GM23338 (cell line): ENCODE data around the gene C5orf47. TPM values are rescaled to one million over a fixed set of nuclear protein-coding genes. Genes with fewer than 3 reads are reported as not detected.

Experiments
- ATAC-seq: fragments of 200-7000 bp; cut with Tn5 transposase; 3 replicates; pipeline ENCODE4 v1.9.1; 2020
- DNase-seq: peaks from one replicate; pipeline ENCODE4 v3.0.0-alpha.2; 2015; ENCODE audit warnings: low spot score
- H2AFZ ChIP-seq: fragments of 200-600 bp; sonication (generic); 2 replicates; pipeline ENCODE4 v1.8.0; 2016; ENCODE audit warnings: antibody characterized with exemption, mild to moderate bottlenecking, moderate library complexity
- H3F3A ChIP-seq: fragments of 200-600 bp; sonication (generic); replicated peaks from 2 replicates; pipeline ENCODE4 v1.8.0; 2017; ENCODE audit warnings: antibody characterized with exemption, mixed run types, low read depth
- H3K27ac ChIP-seq: fragments of 200-600 bp; sonication (generic); 2 replicates; pipeline ENCODE4 v1.6.1; 2016; ENCODE audit warnings: low read depth
- H3K27me3 ChIP-seq: fragments of 200-600 bp; sonication (generic); 2 replicates; pipeline ENCODE4 v1.8.0; 2016; ENCODE audit warnings: mild to moderate bottlenecking, mixed run types, moderate library complexity; ENCODE audit not compliant: insufficient read depth
- H3K36me3 ChIP-seq: fragments of 200-600 bp; sonication (generic); 2 replicates; pipeline ENCODE4 v1.8.0; 2016; ENCODE audit warnings: mild to moderate bottlenecking; ENCODE audit not compliant: insufficient read depth
- H3K4me1 ChIP-seq: fragments of 200-600 bp; sonication (generic); 2 replicates; pipeline ENCODE4 v1.8.0; 2016; ENCODE audit warnings: mild to moderate bottlenecking, moderate library complexity; ENCODE audit not compliant: insufficient read depth
- H3K4me2 ChIP-seq: fragments of 200-600 bp; sonication (generic); 2 replicates; pipeline ENCODE4 v1.7.1; 2017; ENCODE audit warnings: mixed run types
- H3K4me3 ChIP-seq: fragments of 200-600 bp; sonication (generic); 2 replicates; pipeline ENCODE4 v1.6.1; 2016; ENCODE audit warnings: mixed run types
- H3K79me2 ChIP-seq: fragments of 200-600 bp; sonication (generic); replicated peaks from 2 replicates; pipeline ENCODE4 v1.8.0; 2017; ENCODE audit warnings: mild to moderate bottlenecking; ENCODE audit not compliant: insufficient read depth
- H3K9me2 ChIP-seq: fragments of 200-600 bp; sonication (generic); 2 replicates; pipeline ENCODE4 v1.8.0; 2017; ENCODE audit not compliant: insufficient read depth
- H4K20me1 ChIP-seq: fragments of 200-600 bp; sonication (generic); replicated peaks from 2 replicates; pipeline ENCODE4 v1.8.0; 2017; ENCODE audit warnings: mild to moderate bottlenecking; ENCODE audit not compliant: insufficient read depth
- H3K27ac Mint-ChIP-seq: 2 replicates; pipeline ENCODE4 v1.8.0; 2020; ENCODE audit warnings: inconsistent platforms, mild to moderate bottlenecking, moderate library complexity, mixed read lengths
- H3K27me3 Mint-ChIP-seq: 3 replicates; pipeline ENCODE4 v1.8.0; 2022; ENCODE audit warnings: low read depth, mild to moderate bottlenecking, moderate library complexity, mixed read lengths, inconsistent platforms; ENCODE audit not compliant: insufficient read depth, poor library complexity
- H3K36me3 Mint-ChIP-seq: 3 replicates; pipeline ENCODE4 v1.8.0; 2021; ENCODE audit warnings: low read depth, mild to moderate bottlenecking, inconsistent platforms, moderate library complexity, mixed read lengths
- H3K4me1 Mint-ChIP-seq: 3 replicates; pipeline ENCODE4 v1.8.0; 2020; ENCODE audit warnings: mild to moderate bottlenecking, inconsistent platforms, mixed read lengths
- H3K4me3 Mint-ChIP-seq: 3 replicates; pipeline ENCODE4 v1.8.0; 2021; ENCODE audit warnings: moderate library complexity, mild to moderate bottlenecking, inconsistent platforms, mixed read lengths
- H3K9me3 Mint-ChIP-seq: 3 replicates; pipeline ENCODE4 v1.8.0; 2020; ENCODE audit warnings: moderate library complexity, mild to moderate bottlenecking, inconsistent platforms, mixed read lengths
- EZH2phosphoT487 ChIP-seq: fragments of 200-600 bp; sonication (generic); IDR thresholded peaks from one replicate; pipeline ENCODE4 v1.8.1; 2018; ENCODE audit warnings: antibody characterized with exemption; ENCODE audit not compliant: unreplicated experiment
- JUNB ChIP-seq: IDR thresholded peaks from one replicate; pipeline ENCODE4 v1.6.1; 2016; ENCODE audit warnings: antibody characterized with exemption; ENCODE audit not compliant: unreplicated experiment
- NANOG ChIP-seq: IDR thresholded peaks from 2 replicates; pipeline ENCODE4 v1.6.1; 2016; ENCODE audit warnings: antibody characterized with exemption, borderline replicate concordance
- REST ChIP-seq: IDR thresholded peaks from one replicate; pipeline ENCODE4 v1.6.1; 2018; ENCODE audit warnings: antibody characterized with exemption; ENCODE audit not compliant: unreplicated experiment
- ZNF114 ChIP-seq: fragments of 250-450 bp; sonication (Bioruptor Pico); IDR thresholded peaks from 2 replicates; pipeline ENCODE4 v1.5.0; 2020; ENCODE audit warnings: mild to moderate bottlenecking, moderate library complexity
- ZNF331 ChIP-seq: fragments of 250-450 bp; sonication (Bioruptor Pico); IDR thresholded peaks from 2 replicates; pipeline ENCODE4 v1.5.0; 2020; ENCODE audit warnings: low read depth, mild to moderate bottlenecking, moderate library complexity
- ZNF462 ChIP-seq: fragments of 250-450 bp; sonication (Bioruptor Pico); IDR thresholded peaks from 2 replicates; pipeline ENCODE4 v1.5.0; 2020; ENCODE audit warnings: mild to moderate bottlenecking, moderate library complexity
- polyA plus RNA-seq: library from polyadenylated mRNA; unstranded; fragments of >200 nt; fragmentation: Nextera tagmentation; extraction: Ambion mirVana; gene quantifications from 2 replicates; pipeline ENCODE4 v1.2.1, GENCODE V29; 2016
- total RNA-seq: library from RNA; depleted of rRNA; stranded (reverse); fragments of >200 nt; shearing (Covaris generic); gene quantifications from 2 replicates; pipeline ENCODE4 v1.2.3, GENCODE V29; 2014

Gene C5orf47
- total and polyA plus RNA-seq, 2 experiments from 2014 or later: 0.63 to 1.1 TPM

- Histone ChIP-seq H3F3A (peaks cover 9% of the 10 kb centered on the region; the same call in 1 of the 2 replicates), H3K4me2 (no peak overlapping the region), H4K20me1 (no peaks in the 10 kb centered on the region), H3K27me3 (no peaks in the 10 kb centered on the region), H3K9me2 (no peaks in the 10 kb centered on the region), H3K36me3 (no peaks in the 10 kb centered on the region), H3K4me3 (no peak overlapping the region), H2AFZ (no peak overlapping the region), H3K79me2 (no peaks in the 10 kb centered on the region), H3K4me1 (peaks cover 34% of the 10 kb centered on the region), H3K27ac (no peak overlapping the region)
- Mint-ChIP-seq H3K27ac (no peak overlapping the region), H3K9me3 (peaks cover 16% of the 10 kb centered on the region; the same call in 2 of the 3 replicates), H3K36me3 (peaks cover 13% of the 10 kb centered on the region; the same call in 1 of the 3 replicates), H3K4me1 (peaks cover 32% of the 10 kb centered on the region), H3K27me3 (peaks cover 5% of the 10 kb centered on the region), H3K4me3 (no peak overlapping the region)
- TF ChIP-seq ZNF114 (no peak), JUNB (no peak), ZNF331 (CRISPR knock-in tag) (no peak), REST (no peak), EZH2phosphoT487 (no peak), NANOG (no peak)
- DNase-seq (no peak), ATAC-seq (no peak)
Observed at GRCh38 chr5:173974688-173975239, 14.2 kb upstream of the C5orf47 start.

GRCh38 chr5:173981185-173981761 lies 7.7 kb upstream of the C5orf47 start:
- Mint-ChIP-seq H3K4me3 (no peak overlapping the region), H3K27me3 (no peaks in the 10 kb centered on the region), H3K9me3 (peaks cover 23% of the 10 kb centered on the region), H3K27ac (peak overlapping the region; percentile 32; the same call in 1 of the 2 replicates), H3K36me3 (peaks cover 20% of the 10 kb centered on the region; the same call in 2 of the 3 replicates), H3K4me1 (peaks cover 13% of the 10 kb centered on the region)
- peak; percentile 86 for ATAC-seq
- TF ChIP-seq ZNF331 (CRISPR knock-in tag) (no peak), JUNB (no peak), ZNF462 (CRISPR knock-in tag) (0 out of 2 replicates have a peak, but pooled peaks have one; percentile 19)
- Histone ChIP-seq H3K36me3 (0 out of 2 replicates have a peak, but pooled peaks cover 4% of the 10 kb centered on the region), H2AFZ (peak overlapping the region; percentile 39; the same call in 1 of the 2 replicates), H3K4me2 (no peak overlapping the region), H4K20me1 (no peaks in the 10 kb centered on the region), H3F3A (no peaks in the 10 kb centered on the region), H3K27ac (no peak overlapping the region), H3K4me1 (0 out of 2 replicates have a peak, but pooled peaks cover 11% of the 10 kb centered on the region), H3K4me3 (no peak overlapping the region), H3K79me2 (no peaks in the 10 kb centered on the region), H3K27me3 (no peaks in the 10 kb centered on the region), H3K9me2 (peaks cover 4% of the 10 kb centered on the region; the same call in 1 of the 2 replicates)
- peak; percentile 58 for DNase-seq
